GM12864 (cell line): Measurements from ENCODE around the gene SCFD2.
"Not testable (repeated sequence)": the region's sequence is repeated elsewhere in the genome, so short reads cannot be mapped to it uniquely, and the experiment has no call there.

Source experiments
- DNase-seq: peaks from one replicate; pipeline ENCODE4 v3.0.0-alpha.2; 2011; ENCODE audit warnings: low read depth
- H3K4me3 ChIP-seq: 2 replicates; pipeline ENCODE4 v1.5.1; 2011; ENCODE audit warnings: mild to moderate bottlenecking, low read depth, low read length, control low read depth
- TF ChIP-seq, protein P1 (sequence below): IDR thresholded peaks from 2 replicates; pipeline ENCODE4 v1.5.1; 2011; ENCODE audit warnings: low read depth, mild to moderate bottlenecking, moderate library complexity, low read length, control low read depth, inconsistent platforms; ENCODE audit errors: missing control alignments

SCFD2 gene

GRCh38 chr4:53061091-53061850 is 304.6 kb downstream of the SCFD2 start:
- no peak for DNase-seq
- TF ChIP-seq, protein P1, sequence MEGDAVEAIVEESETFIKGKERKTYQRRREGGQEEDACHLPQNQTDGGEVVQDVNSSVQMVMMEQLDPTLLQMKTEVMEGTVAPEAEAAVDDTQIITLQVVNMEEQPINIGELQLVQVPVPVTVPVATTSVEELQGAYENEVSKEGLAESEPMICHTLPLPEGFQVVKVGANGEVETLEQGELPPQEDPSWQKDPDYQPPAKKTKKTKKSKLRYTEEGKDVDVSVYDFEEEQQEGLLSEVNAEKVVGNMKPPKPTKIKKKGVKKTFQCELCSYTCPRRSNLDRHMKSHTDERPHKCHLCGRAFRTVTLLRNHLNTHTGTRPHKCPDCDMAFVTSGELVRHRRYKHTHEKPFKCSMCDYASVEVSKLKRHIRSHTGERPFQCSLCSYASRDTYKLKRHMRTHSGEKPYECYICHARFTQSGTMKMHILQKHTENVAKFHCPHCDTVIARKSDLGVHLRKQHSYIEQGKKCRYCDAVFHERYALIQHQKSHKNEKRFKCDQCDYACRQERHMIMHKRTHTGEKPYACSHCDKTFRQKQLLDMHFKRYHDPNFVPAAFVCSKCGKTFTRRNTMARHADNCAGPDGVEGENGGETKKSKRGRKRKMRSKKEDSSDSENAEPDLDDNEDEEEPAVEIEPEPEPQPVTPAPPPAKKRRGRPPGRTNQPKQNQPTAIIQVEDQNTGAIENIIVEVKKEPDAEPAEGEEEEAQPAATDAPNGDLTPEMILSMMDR, result no peak
- no peak overlapping the region for H3K4me3 ChIP-seq

- H3K4me3 ChIP-seq, result no peak overlapping the region
- TF ChIP-seq, protein P1, result no peak
- no peak for DNase-seq
These were observed 305.6 kb downstream of the SCFD2 start for GRCh38 chr4:53060278-53060677.

GRCh38 chr4:53059871-53060270 is 306.0 kb downstream of the SCFD2 start:
- TF ChIP-seq, protein P1, result no peak
- DNase-seq, result no peak
- H3K4me3 ChIP-seq, result no peak overlapping the region

DNA sequence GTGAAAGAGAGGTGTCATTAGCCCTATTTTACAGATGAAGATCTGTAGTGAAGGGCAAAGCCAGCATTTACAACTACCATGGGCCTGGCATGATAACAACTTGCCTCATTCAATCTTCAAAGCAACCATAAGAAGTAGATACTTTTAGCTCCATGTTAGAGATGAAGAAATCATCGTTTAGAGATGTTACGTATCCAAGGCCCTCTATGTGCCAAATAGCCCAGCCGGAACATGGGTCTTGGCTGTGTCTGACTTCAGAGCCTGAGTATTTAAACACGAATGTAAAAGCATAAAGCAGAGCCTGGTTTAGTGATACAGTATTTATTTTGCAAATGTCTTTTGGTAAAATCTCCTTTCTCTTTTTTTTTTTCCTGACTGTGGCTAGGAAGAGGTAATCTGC is 306.6 kb downstream of the SCFD2 start:
- no peak overlapping the region for H3K4me3 ChIP-seq
- TF ChIP-seq, protein P1, result no peak
- no peak for DNase-seq

GRCh38 chr4:53057679-53058078 is 308.2 kb downstream of the SCFD2 start:
- TF ChIP-seq, protein P1, result no peak
- no peak overlapping the region for H3K4me3 ChIP-seq
- DNase-seq, result no peak

- not testable (repeated sequence) for H3K4me3 ChIP-seq, DNase-seq
These were observed 308.8 kb downstream of the SCFD2 start for GRCh38 chr4:53057108-53057507.

GRCh38 chr4:53055716-53056403 is 310.0 kb downstream of the SCFD2 start:
- TF ChIP-seq, protein P1, result no peak
- DNase-seq, result no peak
- H3K4me3 ChIP-seq, result no peak overlapping the region
